ENCODE data around the gene DMBX1. TPM values are rescaled to one million over a fixed set of nuclear protein-coding genes. Genes with fewer than 3 reads are reported as not detected.

DMBX1 gene
- polyA plus RNA-seq, 4 donors = 0.12 TPM; not detected in 3

Other genes with a start within 250 kb of the DMBX1 start
- 10 to 100 TPM in 3 of 4 donors, 1 to 10 TPM in 1; 9.2 to 15.7 (median 11.8) TPM for gene RAD54L, start 242.1 kb upstream of the DMBX1 start, polyA plus RNA-seq (ENCODE audit: insufficient read length in 4 of 4)
- 10 to 100 TPM; 68.7 to 93.8 (median 83.4) TPM for gene LRRC41, start 186.2 kb upstream of the DMBX1 start, polyA plus RNA-seq (ENCODE audit: insufficient read length in 4 of 4)
- 100 to 1,000 TPM; 240 to 421 (median 378) TPM for gene UQCRH, start 186.1 kb upstream of the DMBX1 start, polyA plus RNA-seq (ENCODE audit: insufficient read length in 4 of 4)
- 10 to 100 TPM; 15.6 to 31.0 (median 26.0) TPM for gene NSUN4, start 149.0 kb upstream of the DMBX1 start, polyA plus RNA-seq (ENCODE audit: insufficient read length in 4 of 4)
- gene FAAH, start 95.5 kb upstream of the DMBX1 start, polyA plus RNA-seq (ENCODE audit: insufficient read length in 4 of 4) = 10 to 100 TPM in 3 of 4 donors, 1 to 10 TPM in 1; 7.6 to 31.1 (median 21.0) TPM
- gene KNCN, start 61.8 kb downstream of the DMBX1 start, polyA plus RNA-seq (ENCODE audit: insufficient read length in 4 of 4) = not detected
- gene MKNK1, start 114.4 kb downstream of the DMBX1 start, polyA plus RNA-seq (ENCODE audit: insufficient read length in 4 of 4) = 10 to 100 TPM; 23.3 to 39.4 (median 29.4) TPM
- 10 to 100 TPM; 12.3 to 22.5 (median 13.3) TPM for gene MOB3C, start 127.0 kb downstream of the DMBX1 start, polyA plus RNA-seq (ENCODE audit: insufficient read length in 4 of 4)
- gene ATPAF1, start 178.5 kb downstream of the DMBX1 start, polyA plus RNA-seq (ENCODE audit: insufficient read length in 4 of 4) = 100 to 1,000 TPM in 2 of 4 donors, 10 to 100 TPM in 2; 55.7 to 118 (median 99.4) TPM
- under 1 TPM; 0.33 to 0.73 (median 0.61) TPM for gene TEX38, start 182.0 kb downstream of the DMBX1 start, polyA plus RNA-seq (ENCODE audit: insufficient read length in 4 of 4)
- 100 to 1,000 TPM in 2 of 4 donors, 10 to 100 TPM in 2; 86.8 to 114 (median 99.6) TPM for gene EFCAB14, start 229.3 kb downstream of the DMBX1 start, polyA plus RNA-seq (ENCODE audit: insufficient read length in 4 of 4)

Measured in left renal pelvis (tissue), 4 donors.